Nephron progenitor cell (in vitro differentiated cells): Measurements from ENCODE around the gene SMG1.
"Not testable (repeated sequence)": the region's sequence is repeated elsewhere in the genome, so short reads cannot be mapped to it uniquely, and the experiment has no call there.

ENCODE experiments used
- DNase-seq: peaks from one replicate; pipeline ENCODE4 v3.0.0; 2021
- H3K27ac Mint-ChIP-seq: 2 replicates; pipeline ENCODE4 v1.8.0; 2021; ENCODE audit warnings: mild to moderate bottlenecking, moderate library complexity, mixed read lengths
- H3K27me3 Mint-ChIP-seq: 2 replicates; pipeline ENCODE4 v1.8.0; 2021; ENCODE audit warnings: mild to moderate bottlenecking, low read depth, mixed read lengths; ENCODE audit not compliant: poor library complexity
- H3K36me3 Mint-ChIP-seq: 2 replicates; pipeline ENCODE4 v1.8.0; 2021; ENCODE audit warnings: low read depth, mixed read lengths
- H3K4me1 Mint-ChIP-seq: 2 replicates; pipeline ENCODE4 v1.8.0; 2021; ENCODE audit warnings: mixed read lengths
- H3K4me3 Mint-ChIP-seq: 2 replicates; pipeline ENCODE4 v1.8.0; 2021; ENCODE audit warnings: mild to moderate bottlenecking, moderate library complexity, mixed read lengths
- H3K9me3 Mint-ChIP-seq: 2 replicates; pipeline ENCODE4 v1.8.0; 2021; ENCODE audit warnings: mild to moderate bottlenecking, moderate library complexity, mixed read lengths
- CTCF ChIP-seq: fragments of 200-600 bp; sonication (generic); IDR thresholded peaks from 2 replicates; pipeline ENCODE4 v1.5.0; 2021; ENCODE audit warnings: antibody characterized with exemption

SMG1 gene

GRCh38 chr16:18782697-18783429 lies 143.3 kb downstream of the SMG1 start:
- Mint-ChIP-seq H3K4me3 (no peak overlapping the region), H3K27ac (peak overlapping the region; percentile 78)

GRCh38 chr16:18781232-18781631 lies 145.0 kb downstream of the SMG1 start:
- not testable (repeated sequence) for H3K27ac Mint-ChIP-seq, H3K27me3 Mint-ChIP-seq, H3K9me3 Mint-ChIP-seq, H3K4me3 Mint-ChIP-seq, DNase-seq
- Mint-ChIP-seq H3K4me1 (peaks cover 16% of the 10 kb centered on the region), H3K36me3 (peaks cover 36% of the 10 kb centered on the region)

More at GRCh38 chr16:18782697-18783429, 143.3 kb downstream of the SMG1 start:
- Mint-ChIP-seq H3K36me3 (peaks cover 44% of the 10 kb centered on the region), H3K27me3 (no peaks in the 10 kb centered on the region), H3K9me3 (no peaks in the 10 kb centered on the region), H3K4me1 (peaks cover 28% of the 10 kb centered on the region)
- DNase-seq: no peak
- no peak for TF ChIP-seq CTCF

- H3K4me3 Mint-ChIP-seq, DNase-seq, H3K27ac Mint-ChIP-seq, H3K9me3 Mint-ChIP-seq, H3K27me3 Mint-ChIP-seq, H3K4me1 Mint-ChIP-seq: not testable (repeated sequence)
- H3K36me3 Mint-ChIP-seq: peaks cover 31% of the 10 kb centered on the region
Measured at GRCh38 chr16:18780460-18781026, 145.7 kb downstream of the SMG1 start.

- not testable (repeated sequence) for H3K9me3 Mint-ChIP-seq, DNase-seq, H3K4me3 Mint-ChIP-seq, H3K27ac Mint-ChIP-seq, H3K36me3 Mint-ChIP-seq, H3K4me1 Mint-ChIP-seq, H3K27me3 Mint-ChIP-seq
Measured at GRCh38 chr16:18777664-18778063, 148.5 kb downstream of the SMG1 start.

GRCh38 chr16:18776334-18776733 lies 149.9 kb downstream of the SMG1 start:
- not testable (repeated sequence) for H3K27me3 Mint-ChIP-seq

GRCh38 chr16:18774651-18775050 lies 151.6 kb downstream of the SMG1 start:
- not testable (repeated sequence) for H3K4me3 Mint-ChIP-seq, H3K36me3 Mint-ChIP-seq, DNase-seq, H3K27ac Mint-ChIP-seq, H3K27me3 Mint-ChIP-seq, H3K4me1 Mint-ChIP-seq
- peaks cover 14% of the 10 kb centered on the region for H3K9me3 Mint-ChIP-seq

More at GRCh38 chr16:18776334-18776733, 149.9 kb downstream of the SMG1 start:
- not testable (repeated sequence) for H3K27ac Mint-ChIP-seq, H3K9me3 Mint-ChIP-seq, H3K36me3 Mint-ChIP-seq, H3K4me3 Mint-ChIP-seq, H3K4me1 Mint-ChIP-seq, DNase-seq

GRCh38 chr16:18772171-18772570 lies 154.0 kb downstream of the SMG1 start:
- not testable (repeated sequence) for H3K4me3 Mint-ChIP-seq, H3K4me1 Mint-ChIP-seq, DNase-seq, H3K27ac Mint-ChIP-seq, H3K36me3 Mint-ChIP-seq
- Mint-ChIP-seq H3K27me3 (peaks cover 13% of the 10 kb centered on the region), H3K9me3 (peaks cover 14% of the 10 kb centered on the region)

- peaks cover 14% of the 10 kb centered on the region for H3K9me3 Mint-ChIP-seq
- H3K36me3 Mint-ChIP-seq, H3K4me3 Mint-ChIP-seq, DNase-seq, H3K4me1 Mint-ChIP-seq, H3K27ac Mint-ChIP-seq: not testable (repeated sequence)
- peaks cover 13% of the 10 kb centered on the region for H3K27me3 Mint-ChIP-seq
Measured at GRCh38 chr16:18770336-18770962, 155.8 kb downstream of the SMG1 start.

- H3K27me3 Mint-ChIP-seq: peaks cover 13% of the 10 kb centered on the region
- H3K4me3 Mint-ChIP-seq, DNase-seq, H3K27ac Mint-ChIP-seq, H3K36me3 Mint-ChIP-seq, H3K4me1 Mint-ChIP-seq: not testable (repeated sequence)
- H3K9me3 Mint-ChIP-seq: peaks cover 12% of the 10 kb centered on the region
Measured at GRCh38 chr16:18767217-18767616, 159.0 kb downstream of the SMG1 start.

- H3K4me3 Mint-ChIP-seq, H3K27ac Mint-ChIP-seq, H3K36me3 Mint-ChIP-seq, DNase-seq, H3K27me3 Mint-ChIP-seq, H3K4me1 Mint-ChIP-seq, H3K9me3 Mint-ChIP-seq: not testable (repeated sequence)
Measured at GRCh38 chr16:18762713-18763112, 163.5 kb downstream of the SMG1 start.
